DND-41 (cell line): ENCODE data around the gene C1orf105.

ENCODE experiments used
- EZH2 ChIP-seq: IDR thresholded peaks from 3 replicates; pipeline ENCODE4 v1.6.1; 2012; ENCODE audit warnings: borderline replicate concordance, low read depth, mild to moderate bottlenecking, moderate library complexity, low read length, inconsistent platforms; ENCODE audit not compliant: severe bottlenecking
- TF ChIP-seq, protein P1 (sequence below): IDR thresholded peaks from 2 replicates; pipeline ENCODE4 v1.5.1; 2012; ENCODE audit warnings: borderline replicate concordance, low read length, moderate library complexity, mild to moderate bottlenecking; ENCODE audit not compliant: poor library complexity, severe bottlenecking; ENCODE audit errors: extremely low read depth

- TF ChIP-seq, protein P1, sequence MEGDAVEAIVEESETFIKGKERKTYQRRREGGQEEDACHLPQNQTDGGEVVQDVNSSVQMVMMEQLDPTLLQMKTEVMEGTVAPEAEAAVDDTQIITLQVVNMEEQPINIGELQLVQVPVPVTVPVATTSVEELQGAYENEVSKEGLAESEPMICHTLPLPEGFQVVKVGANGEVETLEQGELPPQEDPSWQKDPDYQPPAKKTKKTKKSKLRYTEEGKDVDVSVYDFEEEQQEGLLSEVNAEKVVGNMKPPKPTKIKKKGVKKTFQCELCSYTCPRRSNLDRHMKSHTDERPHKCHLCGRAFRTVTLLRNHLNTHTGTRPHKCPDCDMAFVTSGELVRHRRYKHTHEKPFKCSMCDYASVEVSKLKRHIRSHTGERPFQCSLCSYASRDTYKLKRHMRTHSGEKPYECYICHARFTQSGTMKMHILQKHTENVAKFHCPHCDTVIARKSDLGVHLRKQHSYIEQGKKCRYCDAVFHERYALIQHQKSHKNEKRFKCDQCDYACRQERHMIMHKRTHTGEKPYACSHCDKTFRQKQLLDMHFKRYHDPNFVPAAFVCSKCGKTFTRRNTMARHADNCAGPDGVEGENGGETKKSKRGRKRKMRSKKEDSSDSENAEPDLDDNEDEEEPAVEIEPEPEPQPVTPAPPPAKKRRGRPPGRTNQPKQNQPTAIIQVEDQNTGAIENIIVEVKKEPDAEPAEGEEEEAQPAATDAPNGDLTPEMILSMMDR, result no peak
- no peak for TF ChIP-seq EZH2
Observed at GRCh38 chr1:172484252-172484651, 63.8 kb downstream of the C1orf105 start.
